ENCODE measurements around the gene CTF1.
"Not testable (repeated sequence)": the region's sequence is repeated elsewhere in the genome, so short reads cannot be mapped to it uniquely, and the experiment has no call there.

Gene CTF1

DNA sequence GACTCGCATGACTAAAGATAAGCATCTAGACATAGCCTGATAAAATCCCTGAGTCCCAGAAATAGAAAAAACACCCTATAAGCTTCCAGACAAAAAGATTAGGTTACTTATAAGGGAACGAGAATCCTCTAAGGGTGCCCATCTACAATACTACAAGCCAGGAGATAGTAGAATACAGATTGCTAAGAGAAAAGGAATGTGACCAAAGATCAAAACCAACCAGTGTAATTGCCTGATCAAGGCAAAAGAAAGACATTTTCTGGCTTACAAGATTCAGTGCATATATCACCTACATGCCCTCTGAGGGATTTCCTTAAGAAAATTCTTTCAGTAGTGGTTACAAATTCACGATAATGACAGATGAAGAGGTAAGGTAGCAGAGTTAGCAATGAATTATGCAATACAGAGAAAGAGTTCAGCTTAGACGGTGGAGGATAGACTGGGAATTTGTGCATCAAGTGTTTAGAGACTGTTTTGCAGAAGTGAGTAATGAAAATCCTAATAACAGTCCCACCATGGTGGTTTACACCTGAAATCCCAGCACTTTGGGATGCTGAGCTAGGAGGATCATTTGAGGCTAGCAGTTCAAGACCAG is 37.5 kb upstream of the CTF1 start:
- Histone ChIP-seq H3K4me3 (ENCODE audit: low read depth in 1 of 2, low read length in 1 of 2) (no peak overlapping the region), H3K36me3 (no peaks in the 10 kb centered on the region), H3K4me1 (ENCODE audit: control insufficient read depth in 1 of 2, insufficient read depth in 1 of 2, low read depth in 1 of 2, low read length in 1 of 2) (no peaks in the 10 kb centered on the region), H3K27ac (no peak overlapping the region), H3K27me3 (no peaks in the 10 kb centered on the region), H3K9me3 (no peaks in the 10 kb centered on the region)
- TF ChIP-seq, protein P1, sequence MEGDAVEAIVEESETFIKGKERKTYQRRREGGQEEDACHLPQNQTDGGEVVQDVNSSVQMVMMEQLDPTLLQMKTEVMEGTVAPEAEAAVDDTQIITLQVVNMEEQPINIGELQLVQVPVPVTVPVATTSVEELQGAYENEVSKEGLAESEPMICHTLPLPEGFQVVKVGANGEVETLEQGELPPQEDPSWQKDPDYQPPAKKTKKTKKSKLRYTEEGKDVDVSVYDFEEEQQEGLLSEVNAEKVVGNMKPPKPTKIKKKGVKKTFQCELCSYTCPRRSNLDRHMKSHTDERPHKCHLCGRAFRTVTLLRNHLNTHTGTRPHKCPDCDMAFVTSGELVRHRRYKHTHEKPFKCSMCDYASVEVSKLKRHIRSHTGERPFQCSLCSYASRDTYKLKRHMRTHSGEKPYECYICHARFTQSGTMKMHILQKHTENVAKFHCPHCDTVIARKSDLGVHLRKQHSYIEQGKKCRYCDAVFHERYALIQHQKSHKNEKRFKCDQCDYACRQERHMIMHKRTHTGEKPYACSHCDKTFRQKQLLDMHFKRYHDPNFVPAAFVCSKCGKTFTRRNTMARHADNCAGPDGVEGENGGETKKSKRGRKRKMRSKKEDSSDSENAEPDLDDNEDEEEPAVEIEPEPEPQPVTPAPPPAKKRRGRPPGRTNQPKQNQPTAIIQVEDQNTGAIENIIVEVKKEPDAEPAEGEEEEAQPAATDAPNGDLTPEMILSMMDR (IDR thresholded peaks at IDR 0.05) = no peak

DNA sequence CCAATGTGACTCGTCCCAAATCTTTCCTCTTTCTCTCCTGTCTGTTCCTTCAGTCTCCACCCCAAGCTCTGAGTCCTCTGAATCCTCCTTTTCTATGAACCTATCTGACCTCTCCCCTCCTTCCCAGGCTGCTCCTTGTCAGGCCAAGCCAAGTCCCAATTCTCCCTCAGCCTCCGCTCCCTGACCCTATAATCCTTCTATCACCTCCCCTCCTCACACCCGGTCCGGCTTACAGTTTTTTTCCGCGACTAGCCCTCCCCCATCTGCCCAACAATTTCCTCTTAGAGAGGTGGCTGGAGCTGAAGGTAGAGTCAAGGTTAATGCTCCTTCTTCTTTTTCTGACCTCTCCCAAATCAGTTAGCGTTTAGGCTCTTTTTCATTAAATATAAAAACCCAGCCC is 35.7 kb upstream of the CTF1 start:
- not testable (repeated sequence) for H3K9me3 ChIP-seq; H3K27ac ChIP-seq; H3K36me3 ChIP-seq; H3K4me3 ChIP-seq (ENCODE audit: low read depth in 1 of 2, low read length in 1 of 2); H3K27me3 ChIP-seq; H3K4me1 ChIP-seq (ENCODE audit: control insufficient read depth in 1 of 2, insufficient read depth in 1 of 2, low read depth in 1 of 2, low read length in 1 of 2)

DNA sequence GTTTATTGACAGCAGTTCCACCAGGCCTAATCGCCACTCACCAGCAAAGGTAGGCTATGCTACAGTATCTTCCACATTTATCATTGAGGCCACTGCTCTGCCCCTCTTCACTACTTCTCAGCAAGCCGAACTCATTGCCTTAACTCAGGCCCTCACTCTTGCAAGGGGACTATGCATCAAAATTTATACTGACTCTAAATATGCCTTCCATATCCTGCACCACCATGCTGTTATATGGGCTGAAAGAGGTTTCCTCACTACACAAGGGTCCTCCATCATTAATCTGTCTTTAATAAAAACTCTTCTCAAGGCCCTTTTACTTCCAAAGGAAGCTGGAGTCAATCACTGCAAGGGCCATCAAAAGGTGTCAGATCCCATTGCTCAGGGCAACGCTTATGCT is 33.2 kb upstream of the CTF1 start:
- not testable (repeated sequence) for H3K9me3 ChIP-seq; H3K4me1 ChIP-seq (ENCODE audit: control insufficient read depth in 1 of 2, insufficient read depth in 1 of 2, low read depth in 1 of 2, low read length in 1 of 2); H3K4me3 ChIP-seq (ENCODE audit: low read depth in 1 of 2, low read length in 1 of 2); H3K27ac ChIP-seq; H3K36me3 ChIP-seq; H3K27me3 ChIP-seq

DNA sequence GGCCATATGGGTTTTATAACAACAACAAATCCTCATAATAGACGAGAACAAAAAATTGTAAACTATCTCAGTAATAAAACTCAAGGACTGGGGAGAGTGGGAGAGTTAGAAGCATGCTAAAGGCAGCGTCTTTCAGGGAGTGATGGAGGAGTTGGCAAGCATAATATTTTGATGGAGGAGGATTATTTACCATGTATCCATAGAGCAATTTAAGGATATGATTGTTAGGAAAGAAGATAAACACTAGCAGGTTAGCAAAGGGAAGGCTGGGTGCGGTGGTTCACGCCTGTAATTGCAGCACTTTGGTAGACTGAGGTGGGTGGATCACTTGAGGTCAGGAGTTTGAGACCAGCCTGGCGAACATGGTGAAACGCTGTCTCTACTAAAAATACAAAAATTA is 30.4 kb upstream of the CTF1 start:
- no peaks in the 10 kb centered on the region for H3K9me3 ChIP-seq
- no peak overlapping the region for H3K27ac ChIP-seq
- TF ChIP-seq, protein P1 (IDR thresholded peaks at IDR 0.05) = no peak

DNA sequence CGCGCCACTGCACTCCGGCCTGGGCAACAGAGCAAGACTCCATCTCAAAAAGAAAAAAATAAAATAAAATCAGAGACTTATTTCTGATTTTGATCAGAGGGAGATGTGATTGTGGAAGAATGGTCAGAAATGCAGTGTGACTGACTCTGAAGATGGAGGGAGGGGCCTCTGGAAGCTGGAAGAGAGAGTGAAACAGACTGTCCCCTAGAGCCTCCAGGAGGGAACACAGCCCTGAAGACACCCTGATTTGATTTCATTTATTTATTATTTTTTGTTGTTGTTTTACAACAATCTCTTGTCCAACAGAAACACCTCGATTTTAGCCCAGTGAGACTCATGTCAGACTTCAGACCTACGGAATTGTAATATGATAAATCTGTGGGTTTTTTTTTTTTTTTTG is 28.7 kb upstream of the CTF1 start:
- Histone ChIP-seq H3K27ac (no peak overlapping the region), H3K27me3 (no peaks in the 10 kb centered on the region), H3K4me1 (ENCODE audit: control insufficient read depth in 1 of 2, insufficient read depth in 1 of 2, low read depth in 1 of 2, low read length in 1 of 2) (no peaks in the 10 kb centered on the region), H3K9me3 (no peaks in the 10 kb centered on the region), H3K36me3 (no peaks in the 10 kb centered on the region), H3K4me3 (ENCODE audit: low read depth in 1 of 2, low read length in 1 of 2) (no peak overlapping the region)
- TF ChIP-seq, protein P1 (IDR thresholded peaks at IDR 0.05) = no peak

More for the DNA sequence above, 30.4 kb upstream of the CTF1 start:
- no peaks in the 10 kb centered on the region for H3K4me1 ChIP-seq (ENCODE audit: control insufficient read depth in 1 of 2, insufficient read depth in 1 of 2, low read depth in 1 of 2, low read length in 1 of 2)
- no peak overlapping the region for H3K4me3 ChIP-seq (ENCODE audit: low read depth in 1 of 2, low read length in 1 of 2)
- no peaks in the 10 kb centered on the region for H3K27me3 ChIP-seq
- no peaks in the 10 kb centered on the region for H3K36me3 ChIP-seq

DNA sequence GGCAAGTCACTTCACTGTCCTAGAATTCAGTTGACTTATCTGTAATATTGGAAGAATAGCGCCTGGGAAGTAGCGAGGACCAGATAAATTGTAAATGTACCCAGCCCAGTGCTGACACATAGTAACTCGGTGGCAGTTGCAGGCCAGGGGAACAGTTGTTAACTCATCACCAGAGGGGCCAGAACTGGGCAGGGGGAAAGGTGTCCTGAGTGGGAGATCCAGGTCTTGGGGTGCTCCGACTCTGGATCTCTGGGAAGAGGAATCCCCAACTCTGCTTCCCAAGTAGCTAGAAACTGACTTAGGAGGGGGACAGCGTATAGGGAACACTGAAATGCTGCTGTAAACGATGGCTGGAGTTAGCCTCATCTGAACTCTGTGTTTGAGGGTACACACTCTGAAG is 25.5 kb upstream of the CTF1 start:
- TF ChIP-seq, protein P1 (IDR thresholded peaks at IDR 0.05) = no peak
- no peaks in the 10 kb centered on the region for H3K36me3 ChIP-seq
- H3K9me3 ChIP-seq = no peaks in the 10 kb centered on the region
- peaks cover 14 to 16% of the 10 kb centered on the region in 2 experiments for H3K4me1 ChIP-seq (ENCODE audit: control insufficient read depth in 1 of 2, insufficient read depth in 1 of 2, low read depth in 1 of 2, low read length in 1 of 2)
- H3K27me3 ChIP-seq = no peaks in the 10 kb centered on the region
- H3K4me3 ChIP-seq (ENCODE audit: low read depth in 1 of 2, low read length in 1 of 2) = no peak overlapping the region
- no peak overlapping the region for H3K27ac ChIP-seq
